Neural cell (in vitro differentiated cells): Measurements from ENCODE around the gene B3GNT3. TPM values are rescaled to one million over a fixed set of nuclear protein-coding genes. Genes with fewer than 3 reads are reported as not detected.
"Not testable (repeated sequence)": the region's sequence is repeated elsewhere in the genome, so short reads cannot be mapped to it uniquely, and the experiment has no call there.

Experiments
- H2AFZ ChIP-seq: fragments of 200-600, 300-800 bp; sonication (generic), shearing (Covaris generic); 2 replicates; pipeline ENCODE4 v1.6.0; 2014; ENCODE audit warnings: low read depth, mild to moderate bottlenecking, antibody characterized with exemption, low read length, moderate library complexity
- H3F3A ChIP-seq: fragments of 200-600 bp; shearing (Covaris generic); 2 replicates; pipeline ENCODE4 v1.6.1; 2016; ENCODE audit warnings: mild to moderate bottlenecking, moderate library complexity, mixed read lengths, antibody characterized with exemption, low read length; ENCODE audit not compliant: insufficient read depth, poor library complexity, severe bottlenecking
- H3K27ac ChIP-seq: fragments of 200-600, 300-800 bp; sonication (generic), shearing (Covaris generic); 2 replicates; pipeline ENCODE4 v1.5.1; 2014; ENCODE audit warnings: mild to moderate bottlenecking, low read length, moderate library complexity
- H3K27me3 ChIP-seq: fragments of 300-800, 200-600 bp; sonication (generic), shearing (Covaris generic); 2 replicates; pipeline ENCODE4 v1.6.0; 2014; ENCODE audit warnings: mild to moderate bottlenecking, low read depth, low read length, moderate library complexity; ENCODE audit not compliant: insufficient read depth
- H3K36me3 ChIP-seq: fragments of 300-800, 200-600 bp; sonication (generic), shearing (Covaris generic); 2 replicates; pipeline ENCODE4 v1.5.1; 2014; ENCODE audit warnings: mild to moderate bottlenecking, antibody characterized with exemption, low read length, moderate library complexity; ENCODE audit not compliant: insufficient read depth
- H3K4me2 ChIP-seq: fragments of 300-800, 200-600 bp; sonication (generic), shearing (Covaris generic); 2 replicates; pipeline ENCODE4 v1.6.0; 2014; ENCODE audit warnings: mild to moderate bottlenecking, low read length
- H3K4me3 ChIP-seq: fragments of 300-800, 200-600 bp; sonication (generic), shearing (Covaris generic); 2 replicates; pipeline ENCODE4 v1.5.1; 2014; ENCODE audit warnings: mild to moderate bottlenecking, low read length, moderate library complexity
- H3K79me2 ChIP-seq: fragments of 200-600 bp; shearing (Covaris generic); replicated peaks from 2 replicates; pipeline ENCODE4 v1.6.0; 2014; ENCODE audit warnings: mild to moderate bottlenecking, low read length, moderate library complexity; ENCODE audit not compliant: insufficient read depth
- H3K9ac ChIP-seq: fragments of 300-800, 200-600 bp; sonication (generic), shearing (Covaris generic); 2 replicates; pipeline ENCODE4 v1.6.1; 2016; ENCODE audit warnings: mild to moderate bottlenecking, low read length, mixed read lengths
- H3K9me2 ChIP-seq: fragments of 200-600 bp; shearing (Covaris generic); 2 replicates; pipeline ENCODE4 v1.6.1; 2016; ENCODE audit warnings: mild to moderate bottlenecking, low read length, mixed read lengths; ENCODE audit not compliant: insufficient read depth
- H3K9me3 ChIP-seq: fragments of 200-600, 300-800 bp; sonication (generic), shearing (Covaris generic); 2 replicates; pipeline ENCODE4 v1.6.1; 2016; ENCODE audit warnings: mild to moderate bottlenecking, mixed run types, low read length, moderate library complexity, mixed read lengths
- H4K20me1 ChIP-seq: fragments of 200-600 bp; shearing (Covaris generic); 2 replicates; pipeline ENCODE4 v1.6.1; 2016; ENCODE audit warnings: mild to moderate bottlenecking, mixed run types; ENCODE audit not compliant: insufficient read depth
- EP300 ChIP-seq: fragments of 450-650 bp; conservative IDR thresholded peaks from 2 replicates; pipeline ENCODE4 v1.6.1; 2014; ENCODE audit warnings: antibody characterized with exemption, mild to moderate bottlenecking, moderate library complexity; ENCODE audit not compliant: poor library complexity, severe bottlenecking
- EZH2 ChIP-seq: fragments of 200-600, 300-800 bp; shearing (Covaris generic), sonication (generic); IDR thresholded peaks from 2 replicates; pipeline ENCODE4 v1.6.1; 2014; ENCODE audit warnings: antibody characterized with exemption, low read length, borderline replicate concordance, mild to moderate bottlenecking; ENCODE audit not compliant: insufficient read depth, poor library complexity, severe bottlenecking
- MXI1 ChIP-seq: fragments of 450-650 bp; conservative IDR thresholded peaks from 2 replicates; pipeline ENCODE4 v1.6.1; 2014; ENCODE audit warnings: antibody characterized with exemption, mild to moderate bottlenecking; ENCODE audit not compliant: poor library complexity, severe bottlenecking
- POLR2AphosphoS5 ChIP-seq: IDR thresholded peaks from 2 replicates; pipeline ENCODE4 v1.6.1; 2012
- RAD21 ChIP-seq: fragments of 450-650 bp; conservative IDR thresholded peaks from 2 replicates; pipeline ENCODE4 v1.6.1; 2014; ENCODE audit warnings: antibody characterized with exemption, mild to moderate bottlenecking, moderate library complexity
- SMC3 ChIP-seq: fragments of 450-650 bp; conservative IDR thresholded peaks from 2 replicates; pipeline ENCODE4 v1.6.1; 2014; ENCODE audit warnings: antibody characterized with exemption, mild to moderate bottlenecking, moderate library complexity; ENCODE audit not compliant: poor library complexity
- TAF1 ChIP-seq: IDR thresholded peaks from 2 replicates; pipeline ENCODE4 v1.6.1; 2012; ENCODE audit warnings: low read depth
- polyA plus RNA-seq: library from polyadenylated mRNA; depleted of rRNA; stranded (reverse); fragments of >200 nt; gene quantifications from 2 replicates; pipeline ENCODE4 v1.2.3, GENCODE V29; 2014
- TF ChIP-seq, protein P1 (sequence below): IDR thresholded peaks from 2 replicates; pipeline ENCODE4 v1.6.1; 2012; ENCODE audit warnings: borderline replicate concordance
- TF ChIP-seq, protein P2 (sequence below): fragments of 450-650 bp; IDR thresholded peaks from 2 replicates; pipeline ENCODE4 v1.5.1; 2014; ENCODE audit warnings: antibody characterized with exemption, mild to moderate bottlenecking, moderate library complexity; ENCODE audit not compliant: poor library complexity, severe bottlenecking

B3GNT3 gene
- polyA plus RNA-seq, 1 donor from 2014 or later, result not detected

DNA sequence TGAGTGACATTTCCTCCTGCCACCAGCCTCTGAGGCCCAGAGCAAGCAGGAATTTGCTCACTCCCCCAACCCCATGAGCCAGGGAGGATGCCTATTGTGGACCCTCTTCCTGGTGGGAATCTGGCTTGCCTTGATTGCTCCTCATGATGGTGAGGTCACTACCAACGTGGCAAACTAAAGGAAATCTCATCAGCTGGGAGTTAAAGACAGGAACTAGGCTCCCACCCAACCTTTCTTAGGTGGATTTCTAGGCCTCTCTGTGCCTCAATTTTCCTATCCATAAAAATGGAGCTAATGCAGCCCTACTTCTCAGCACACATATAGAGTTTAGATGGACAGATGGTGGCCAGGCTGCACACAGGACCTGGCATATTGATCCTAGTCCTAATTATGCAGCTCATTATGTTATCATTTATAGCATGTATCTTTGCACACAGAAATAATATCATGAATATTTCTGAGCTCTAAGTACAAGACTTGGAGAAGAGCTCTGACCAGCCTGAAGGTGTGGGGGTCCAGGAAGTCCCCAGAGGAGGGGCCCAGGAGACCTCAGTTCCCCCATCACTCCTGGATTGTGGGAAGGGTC is 2.0 kb downstream of the B3GNT3 start:
- Histone ChIP-seq H3K4me2 (no peak overlapping the region), H2AFZ (no peak overlapping the region), H3K36me3 (no peaks in the 10 kb centered on the region), H3K79me2 (no peaks in the 10 kb centered on the region), H3K9me3 (no peaks in the 10 kb centered on the region), H3K27me3 (peaks cover 32% of the 10 kb centered on the region), H4K20me1 (no peaks in the 10 kb centered on the region), H3K9ac (no peak overlapping the region), H3K4me3 (no peak overlapping the region), H3F3A (no peaks in the 10 kb centered on the region), H3K9me2 (no peaks in the 10 kb centered on the region), H3K27ac (no peak overlapping the region)
- no peak for TF ChIP-seq POLR2AphosphoS5
- no peak for TF ChIP-seq TAF1
- TF ChIP-seq, protein P1, sequence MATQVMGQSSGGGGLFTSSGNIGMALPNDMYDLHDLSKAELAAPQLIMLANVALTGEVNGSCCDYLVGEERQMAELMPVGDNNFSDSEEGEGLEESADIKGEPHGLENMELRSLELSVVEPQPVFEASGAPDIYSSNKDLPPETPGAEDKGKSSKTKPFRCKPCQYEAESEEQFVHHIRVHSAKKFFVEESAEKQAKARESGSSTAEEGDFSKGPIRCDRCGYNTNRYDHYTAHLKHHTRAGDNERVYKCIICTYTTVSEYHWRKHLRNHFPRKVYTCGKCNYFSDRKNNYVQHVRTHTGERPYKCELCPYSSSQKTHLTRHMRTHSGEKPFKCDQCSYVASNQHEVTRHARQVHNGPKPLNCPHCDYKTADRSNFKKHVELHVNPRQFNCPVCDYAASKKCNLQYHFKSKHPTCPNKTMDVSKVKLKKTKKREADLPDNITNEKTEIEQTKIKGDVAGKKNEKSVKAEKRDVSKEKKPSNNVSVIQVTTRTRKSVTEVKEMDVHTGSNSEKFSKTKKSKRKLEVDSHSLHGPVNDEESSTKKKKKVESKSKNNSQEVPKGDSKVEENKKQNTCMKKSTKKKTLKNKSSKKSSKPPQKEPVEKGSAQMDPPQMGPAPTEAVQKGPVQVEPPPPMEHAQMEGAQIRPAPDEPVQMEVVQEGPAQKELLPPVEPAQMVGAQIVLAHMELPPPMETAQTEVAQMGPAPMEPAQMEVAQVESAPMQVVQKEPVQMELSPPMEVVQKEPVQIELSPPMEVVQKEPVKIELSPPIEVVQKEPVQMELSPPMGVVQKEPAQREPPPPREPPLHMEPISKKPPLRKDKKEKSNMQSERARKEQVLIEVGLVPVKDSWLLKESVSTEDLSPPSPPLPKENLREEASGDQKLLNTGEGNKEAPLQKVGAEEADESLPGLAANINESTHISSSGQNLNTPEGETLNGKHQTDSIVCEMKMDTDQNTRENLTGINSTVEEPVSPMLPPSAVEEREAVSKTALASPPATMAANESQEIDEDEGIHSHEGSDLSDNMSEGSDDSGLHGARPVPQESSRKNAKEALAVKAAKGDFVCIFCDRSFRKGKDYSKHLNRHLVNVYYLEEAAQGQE, result no peak
- TF ChIP-seq SMC3, result no peak
- no peak for TF ChIP-seq EP300
- no peak for TF ChIP-seq EZH2
- TF ChIP-seq, protein P2, sequence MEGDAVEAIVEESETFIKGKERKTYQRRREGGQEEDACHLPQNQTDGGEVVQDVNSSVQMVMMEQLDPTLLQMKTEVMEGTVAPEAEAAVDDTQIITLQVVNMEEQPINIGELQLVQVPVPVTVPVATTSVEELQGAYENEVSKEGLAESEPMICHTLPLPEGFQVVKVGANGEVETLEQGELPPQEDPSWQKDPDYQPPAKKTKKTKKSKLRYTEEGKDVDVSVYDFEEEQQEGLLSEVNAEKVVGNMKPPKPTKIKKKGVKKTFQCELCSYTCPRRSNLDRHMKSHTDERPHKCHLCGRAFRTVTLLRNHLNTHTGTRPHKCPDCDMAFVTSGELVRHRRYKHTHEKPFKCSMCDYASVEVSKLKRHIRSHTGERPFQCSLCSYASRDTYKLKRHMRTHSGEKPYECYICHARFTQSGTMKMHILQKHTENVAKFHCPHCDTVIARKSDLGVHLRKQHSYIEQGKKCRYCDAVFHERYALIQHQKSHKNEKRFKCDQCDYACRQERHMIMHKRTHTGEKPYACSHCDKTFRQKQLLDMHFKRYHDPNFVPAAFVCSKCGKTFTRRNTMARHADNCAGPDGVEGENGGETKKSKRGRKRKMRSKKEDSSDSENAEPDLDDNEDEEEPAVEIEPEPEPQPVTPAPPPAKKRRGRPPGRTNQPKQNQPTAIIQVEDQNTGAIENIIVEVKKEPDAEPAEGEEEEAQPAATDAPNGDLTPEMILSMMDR, result no peak
- TF ChIP-seq RAD21, result no peak
- no peak for TF ChIP-seq MXI1

DNA sequence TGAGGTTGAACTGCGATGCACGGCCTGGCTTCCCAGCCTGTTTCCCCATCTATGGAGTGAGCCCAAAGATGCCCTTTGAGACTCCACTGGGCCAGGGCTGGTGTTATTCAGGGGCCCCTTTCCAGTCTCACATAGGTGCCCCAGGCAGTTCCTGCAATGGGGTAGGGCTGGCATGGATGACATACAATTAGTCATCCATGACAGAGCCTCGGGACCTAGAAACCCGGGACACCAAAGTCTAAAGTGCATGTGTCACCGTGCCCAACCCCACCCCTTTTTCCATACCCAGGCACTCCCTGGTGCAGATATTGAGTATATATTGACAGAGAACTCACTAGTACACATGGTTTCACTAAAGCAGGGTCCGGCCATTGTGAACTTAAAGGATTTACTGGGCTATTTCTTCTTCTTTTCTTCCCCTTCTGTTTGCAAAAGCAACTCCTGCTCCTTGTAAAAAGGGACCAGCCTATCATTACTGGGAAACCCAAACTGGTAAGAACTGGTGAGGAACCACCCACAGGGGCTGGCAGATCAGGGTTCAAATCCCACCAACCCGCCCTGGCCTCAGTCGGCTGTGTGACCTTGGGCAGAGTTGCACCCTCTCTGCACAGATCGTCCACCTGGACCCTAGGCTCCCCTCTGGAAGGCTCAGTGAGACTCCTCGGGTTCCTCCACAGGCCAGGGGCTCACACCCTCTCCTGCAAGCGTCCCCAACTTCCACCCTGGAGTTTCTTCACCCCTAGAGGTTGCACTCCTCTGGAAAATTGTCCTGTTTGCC is 2.7 kb downstream of the B3GNT3 start:
- Histone ChIP-seq H3K27me3 (peaks cover 32% of the 10 kb centered on the region), H3K9me3 (no peaks in the 10 kb centered on the region), H3K4me2 (no peak overlapping the region), H3K9ac (no peak overlapping the region), H3K36me3 (no peaks in the 10 kb centered on the region), H3K79me2 (no peaks in the 10 kb centered on the region), H3K4me3 (no peak overlapping the region), H3F3A (no peaks in the 10 kb centered on the region), H3K9me2 (no peaks in the 10 kb centered on the region), H4K20me1 (no peaks in the 10 kb centered on the region), H2AFZ (no peak overlapping the region), H3K27ac (no peak overlapping the region)
- TF ChIP-seq, protein P1, result no peak
- TF ChIP-seq SMC3 (no peak), EP300 (no peak), POLR2AphosphoS5 (no peak), TAF1 (no peak), RAD21 (no peak), EZH2 (no peak), MXI1 (no peak)
- TF ChIP-seq, protein P2, result no peak

DNA sequence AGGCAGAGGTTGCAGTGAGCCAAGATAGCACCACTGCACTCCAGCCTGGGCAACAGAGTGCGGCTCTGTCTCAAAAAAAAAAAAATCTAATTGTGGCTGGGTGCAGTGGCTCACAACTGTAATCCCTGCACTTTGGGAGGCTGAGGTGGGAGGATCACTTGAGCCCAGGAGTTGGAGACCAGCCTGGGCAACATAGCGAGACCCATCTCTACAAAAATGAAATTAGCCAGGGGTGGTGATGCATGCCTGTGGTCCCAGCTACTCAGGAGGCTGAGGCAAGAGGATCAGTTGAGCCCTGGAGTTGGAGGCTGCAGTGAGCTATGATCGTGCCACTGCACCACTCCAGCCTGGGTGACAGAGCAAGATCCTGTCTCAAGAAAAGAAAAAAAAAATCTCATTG is 3.7 kb downstream of the B3GNT3 start:
- not testable (repeated sequence) for H3K9me2 ChIP-seq, H2AFZ ChIP-seq, H4K20me1 ChIP-seq, H3K9ac ChIP-seq, H3K4me3 ChIP-seq, H3K79me2 ChIP-seq, H3K9me3 ChIP-seq, H3K4me2 ChIP-seq, H3F3A ChIP-seq, H3K36me3 ChIP-seq, H3K27ac ChIP-seq
- H3K27me3 ChIP-seq, result peaks cover 32% of the 10 kb centered on the region
